WI38 (cell line): Measurements from ENCODE around the gene EHD2.
A peak's percentile ranks its signal among the peaks of the same experiment; 100 is the strongest.
"Not testable (repeated sequence)": the region's sequence is repeated elsewhere in the genome, so short reads cannot be mapped to it uniquely, and the experiment has no call there.

Experiments
- H3K4me3 ChIP-seq: 2 replicates; pipeline ENCODE4 v1.5.1; 2011; ENCODE audit warnings: low read depth, mild to moderate bottlenecking, control low read depth, low read length
- TF ChIP-seq, protein P1 (sequence below): IDR thresholded peaks from 2 replicates; pipeline ENCODE4 v1.5.1; 2012; ENCODE audit warnings: low read depth, mild to moderate bottlenecking, control low read depth, low read length

Gene EHD2

DNA sequence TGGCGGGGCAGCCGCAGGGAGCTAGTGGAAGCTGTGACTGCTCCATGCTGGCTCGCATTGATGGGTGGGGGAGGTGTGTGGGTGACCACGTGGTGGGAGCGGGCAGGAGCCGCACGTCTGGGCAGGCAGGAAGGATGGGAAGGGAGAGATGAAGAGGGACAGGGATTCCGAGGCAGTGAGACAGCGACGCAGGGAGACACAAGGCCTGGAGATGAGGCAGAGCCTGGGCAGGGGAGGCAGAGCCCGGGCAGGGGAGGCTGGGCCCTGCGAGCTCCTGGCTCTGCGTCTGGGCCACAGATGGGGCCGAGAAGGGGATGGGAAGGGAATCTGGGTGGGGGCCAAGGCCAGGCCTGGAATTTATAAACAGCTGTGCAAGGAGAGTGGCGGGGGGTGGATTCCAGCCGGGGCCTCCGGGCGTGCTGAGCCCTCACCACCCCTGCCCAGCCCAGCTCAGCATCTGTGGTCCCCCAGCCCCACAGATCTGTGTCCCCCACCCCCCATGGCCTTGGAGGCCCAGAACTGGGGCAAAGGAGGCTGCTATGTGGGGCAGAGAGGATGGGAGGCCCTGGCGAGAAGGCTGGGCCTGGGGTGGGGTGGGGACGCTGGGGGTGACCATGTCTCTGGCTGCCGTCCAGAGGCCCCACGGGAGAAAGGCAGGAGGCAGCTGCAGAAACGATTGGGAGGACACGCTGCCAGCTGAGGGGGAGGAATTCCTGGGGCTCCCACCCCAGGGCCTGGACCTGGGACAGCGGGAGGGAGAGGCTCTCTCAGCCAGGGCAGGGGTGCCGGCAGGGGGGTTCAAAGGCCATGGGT, 6.0 kb downstream of the EHD2 start:
- H3K4me3 ChIP-seq: peak overlapping the region; percentile 40
- TF ChIP-seq, protein P1, sequence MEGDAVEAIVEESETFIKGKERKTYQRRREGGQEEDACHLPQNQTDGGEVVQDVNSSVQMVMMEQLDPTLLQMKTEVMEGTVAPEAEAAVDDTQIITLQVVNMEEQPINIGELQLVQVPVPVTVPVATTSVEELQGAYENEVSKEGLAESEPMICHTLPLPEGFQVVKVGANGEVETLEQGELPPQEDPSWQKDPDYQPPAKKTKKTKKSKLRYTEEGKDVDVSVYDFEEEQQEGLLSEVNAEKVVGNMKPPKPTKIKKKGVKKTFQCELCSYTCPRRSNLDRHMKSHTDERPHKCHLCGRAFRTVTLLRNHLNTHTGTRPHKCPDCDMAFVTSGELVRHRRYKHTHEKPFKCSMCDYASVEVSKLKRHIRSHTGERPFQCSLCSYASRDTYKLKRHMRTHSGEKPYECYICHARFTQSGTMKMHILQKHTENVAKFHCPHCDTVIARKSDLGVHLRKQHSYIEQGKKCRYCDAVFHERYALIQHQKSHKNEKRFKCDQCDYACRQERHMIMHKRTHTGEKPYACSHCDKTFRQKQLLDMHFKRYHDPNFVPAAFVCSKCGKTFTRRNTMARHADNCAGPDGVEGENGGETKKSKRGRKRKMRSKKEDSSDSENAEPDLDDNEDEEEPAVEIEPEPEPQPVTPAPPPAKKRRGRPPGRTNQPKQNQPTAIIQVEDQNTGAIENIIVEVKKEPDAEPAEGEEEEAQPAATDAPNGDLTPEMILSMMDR: no peak

DNA sequence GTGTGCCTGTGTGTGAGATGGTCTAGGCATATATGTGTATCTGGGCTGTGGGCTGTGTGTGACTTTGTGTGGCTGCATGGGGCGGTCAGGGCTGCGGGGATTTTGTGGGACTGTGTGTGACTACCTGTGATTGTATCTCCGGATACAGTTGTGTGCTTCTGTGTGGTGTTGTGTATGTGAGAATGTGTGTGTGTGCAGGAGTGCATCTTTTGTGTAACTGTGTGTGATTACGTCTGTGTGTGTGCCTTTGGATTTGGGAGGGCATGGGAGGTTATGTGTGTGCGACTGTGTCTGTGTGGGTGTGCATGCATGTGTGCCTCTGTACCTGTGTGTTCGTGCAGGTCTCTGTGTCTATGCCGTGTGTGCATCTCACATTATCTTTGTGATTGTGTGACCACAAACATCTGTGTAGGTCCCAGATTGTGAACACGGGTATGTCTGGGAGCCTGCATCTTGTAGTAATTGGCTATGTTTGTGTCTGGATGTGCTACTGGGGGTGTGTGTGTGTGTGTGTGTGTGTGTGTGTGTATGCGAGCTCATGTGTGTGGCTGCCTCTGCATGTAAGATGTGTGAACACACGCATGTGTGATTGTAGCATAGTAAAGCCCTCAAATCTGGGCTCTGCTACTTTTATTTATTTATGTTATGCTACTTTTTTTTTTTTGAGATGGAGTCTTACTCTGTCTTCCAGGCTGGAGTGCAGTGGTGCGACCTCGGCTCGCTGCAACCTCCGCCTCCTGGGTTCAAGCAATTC, 7.6 kb downstream of the EHD2 start:
- no peak overlapping the region for H3K4me3 ChIP-seq
- TF ChIP-seq, protein P1: no peak

DNA sequence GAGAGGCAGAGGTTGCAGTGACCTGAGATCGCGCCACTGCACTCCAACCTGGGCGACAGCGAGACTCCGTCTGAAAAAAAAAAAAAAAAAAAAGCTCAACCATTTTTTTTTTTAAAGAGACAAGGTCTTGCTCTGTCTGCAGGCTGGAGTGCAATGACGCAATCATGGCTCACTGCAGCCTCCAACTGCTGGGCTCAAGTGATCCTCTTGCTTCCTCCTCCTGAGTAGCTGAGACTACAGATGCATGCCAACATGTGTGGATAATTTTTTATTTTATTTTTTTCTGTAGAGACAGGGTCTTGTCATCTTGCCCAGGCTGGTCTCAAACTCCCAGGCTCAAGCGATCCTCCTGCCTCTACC, 10.3 kb downstream of the EHD2 start:
- TF ChIP-seq, protein P1: no peak
- no peak overlapping the region for H3K4me3 ChIP-seq

DNA sequence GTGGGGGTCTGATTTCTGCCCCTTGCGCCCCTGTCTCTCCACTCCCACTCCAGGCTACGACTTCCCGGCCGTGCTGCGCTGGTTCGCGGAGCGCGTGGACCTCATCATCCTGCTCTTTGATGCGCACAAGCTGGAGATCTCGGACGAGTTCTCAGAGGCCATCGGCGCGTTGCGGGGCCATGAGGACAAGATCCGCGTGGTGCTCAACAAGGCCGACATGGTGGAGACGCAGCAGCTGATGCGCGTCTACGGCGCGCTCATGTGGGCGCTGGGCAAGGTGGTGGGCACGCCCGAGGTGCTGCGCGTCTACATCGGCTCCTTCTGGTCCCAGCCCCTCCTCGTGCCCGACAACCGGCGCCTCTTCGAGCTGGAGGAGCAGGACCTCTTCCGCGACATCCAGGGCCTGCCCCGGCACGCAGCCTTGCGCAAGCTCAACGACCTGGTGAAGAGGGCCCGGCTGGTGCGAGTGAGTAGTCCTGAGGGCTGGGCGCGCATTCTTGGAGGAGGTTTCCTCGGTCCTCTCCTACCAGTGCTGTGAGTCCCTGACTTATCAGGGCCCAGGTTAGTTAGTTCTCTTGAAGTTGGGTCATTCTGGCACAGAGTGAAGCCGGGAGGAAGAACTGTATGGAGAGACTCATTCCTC, 12.7 kb downstream of the EHD2 start:
- TF ChIP-seq, protein P1: no peak
- H3K4me3 ChIP-seq: no peak overlapping the region

DNA sequence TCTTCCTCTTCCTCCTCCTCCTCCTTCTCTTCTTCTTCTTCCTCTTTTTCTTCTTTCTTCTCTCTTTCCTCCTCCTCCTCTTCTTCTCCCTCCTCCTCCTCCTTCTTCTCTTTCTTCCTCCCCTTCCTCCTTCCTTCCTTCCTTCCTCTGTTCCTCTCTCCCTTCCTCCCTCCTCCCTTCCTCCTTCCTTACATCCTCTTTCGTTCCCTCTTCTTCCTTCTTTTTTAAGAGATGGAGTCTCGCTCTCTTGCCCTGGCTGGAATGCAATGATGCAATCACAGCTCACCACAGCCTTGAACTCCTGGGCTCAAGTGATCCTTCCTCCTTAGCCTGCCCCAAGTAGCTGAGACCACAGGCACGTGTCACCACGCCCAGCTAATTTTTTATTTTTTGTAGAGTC, 13.2 kb downstream of the EHD2 start:
- TF ChIP-seq, protein P1: no peak
- H3K4me3 ChIP-seq: no peak overlapping the region

DNA sequence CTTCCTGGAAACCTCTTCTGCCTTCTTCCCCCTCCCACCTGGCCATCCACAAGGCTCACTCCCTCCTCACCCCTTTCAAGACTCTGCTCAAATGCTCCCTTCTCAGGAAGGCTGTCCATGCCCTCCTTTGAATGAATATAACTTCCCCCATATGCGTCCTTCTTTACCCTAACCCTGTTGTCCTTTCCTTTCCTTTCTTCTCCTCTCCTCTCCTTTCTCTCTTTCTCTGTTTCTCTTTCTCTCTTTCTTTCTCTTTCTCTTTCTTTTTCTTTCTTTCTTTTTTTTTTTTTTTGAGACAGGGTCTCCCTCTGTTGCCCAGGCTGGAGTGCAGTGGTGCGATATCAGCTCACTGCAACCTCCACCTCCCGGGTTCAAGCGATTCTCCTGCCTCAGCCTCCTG, 15.1 kb downstream of the EHD2 start:
- not testable (repeated sequence) for H3K4me3 ChIP-seq

DNA sequence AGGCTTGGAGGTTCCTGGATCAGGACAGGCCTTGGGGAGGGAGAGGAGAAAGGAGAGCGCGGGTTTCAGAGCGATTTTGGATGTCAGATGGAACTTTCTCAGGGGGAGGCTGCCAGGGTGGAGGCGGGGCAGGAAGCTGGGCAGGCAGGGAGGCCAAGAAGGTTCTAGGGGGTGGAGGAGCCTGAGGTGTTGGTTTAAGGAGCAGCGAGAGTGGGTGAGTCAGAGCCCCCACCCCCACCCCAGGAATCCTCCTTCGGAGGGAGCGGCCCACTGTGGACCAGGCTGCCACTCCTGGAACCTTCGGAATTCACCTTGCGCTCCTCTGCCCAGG, 16.2 kb downstream of the EHD2 start:
- TF ChIP-seq, protein P1: no peak

More for the DNA sequence above, 16.2 kb downstream of the EHD2 start:
- H3K4me3 ChIP-seq: no peak overlapping the region
